Spinal cord (tissue), 10 donors: ENCODE measurements around the gene CELA1. TPM values are rescaled to one million over a fixed set of nuclear protein-coding genes. Genes with fewer than 3 reads are reported as not detected.
A peak's percentile ranks its signal among the peaks of the same experiment; 100 is the strongest.

Experiments used
- DNase-seq, 6 donors: peaks; one replicate each; pipeline versions ENCODE4 v3.0.0 to v3.0.0-alpha.2; 2013 to 2015; ENCODE audit warnings: low spot score in 6 of 6, low read depth in 4 of 6
- H3K27ac ChIP-seq: one replicate; pipeline ENCODE4 v1.5.1; 2013; ENCODE audit warnings: low read depth, low read length, control low read depth
- H3K27me3 ChIP-seq: one replicate; pipeline ENCODE4 v1.6.1; 2013; ENCODE audit warnings: low read length; ENCODE audit not compliant: control insufficient read depth, insufficient read depth
- H3K36me3 ChIP-seq: one replicate; pipeline ENCODE4 v1.6.1; 2013; ENCODE audit warnings: low read length; ENCODE audit not compliant: control insufficient read depth, insufficient read depth
- H3K4me1 ChIP-seq: one replicate; pipeline ENCODE4 v1.6.1; 2013; ENCODE audit warnings: low read length; ENCODE audit not compliant: control insufficient read depth, insufficient read depth
- H3K4me3 ChIP-seq: one replicate; pipeline ENCODE4 v1.5.1; 2013; ENCODE audit warnings: low read depth, low read length, control low read depth
- H3K9me3 ChIP-seq: one replicate; pipeline ENCODE4 v1.6.1; 2013; ENCODE audit warnings: low read length; ENCODE audit not compliant: control insufficient read depth, insufficient read depth
- WGBS: methylation state at CpG from one replicate; pipeline ENCODE4 v1.1.5; 2013; ENCODE audit warnings: missing lambda C conversion rate; ENCODE audit not compliant: insufficient coverage; 5-methylcytosine and 5-hydroxymethylcytosine counted together
- polyA plus RNA-seq, 2 donors: library from polyadenylated mRNA; unstranded; fragments of 120-200 nt; gene quantifications; one replicate each; pipeline ENCODE4 v1.2.1, GENCODE V29; 2013; ENCODE audit not compliant: insufficient read length in 2 of 2
- total RNA-seq, 2 donors: library from RNA; depleted of rRNA in 1 of 2; stranded (reverse); fragments of 120-200 nt in 1 of 2; fragments of >200 nt in 1 of 2; gene quantifications; one replicate each; pipeline versions ENCODE4 v1.2.3 to v1.2.4, GENCODE V29; 2013 to 2014
- donor health status: healthy.

CELA1 gene
- total and polyA plus RNA-seq, 4 donors = not detected

- WGBS = 77% methylated on average over 5 of the region's 5 CpGs
- H3K9me3 ChIP-seq = no peaks in the 10 kb centered on the region
- peaks cover 37% of the 10 kb centered on the region for H3K27me3 ChIP-seq
- DNase-seq = no peak
- H3K27ac ChIP-seq = no peak overlapping the region
- peaks cover 28% of the 10 kb centered on the region for H3K4me1 ChIP-seq
- no peak overlapping the region for H3K4me3 ChIP-seq
- no peaks in the 10 kb centered on the region for H3K36me3 ChIP-seq
Observed at GRCh38 chr12:51388846-51389245, 42.4 kb upstream of the CELA1 start.

- peak in 2 of 6 donors; percentile 40 to 59 for DNase-seq
- WGBS = 39% methylated on average over 9 of the region's 10 CpGs
- Histone ChIP-seq H3K9me3 (no peaks in the 10 kb centered on the region), H3K4me1 (peaks cover 28% of the 10 kb centered on the region), H3K36me3 (no peaks in the 10 kb centered on the region), H3K27me3 (peaks cover 30% of the 10 kb centered on the region), H3K4me3 (no peak overlapping the region), H3K27ac (no peak overlapping the region)
Observed at GRCh38 chr12:51388069-51388799, 41.8 kb upstream of the CELA1 start.

DNA sequence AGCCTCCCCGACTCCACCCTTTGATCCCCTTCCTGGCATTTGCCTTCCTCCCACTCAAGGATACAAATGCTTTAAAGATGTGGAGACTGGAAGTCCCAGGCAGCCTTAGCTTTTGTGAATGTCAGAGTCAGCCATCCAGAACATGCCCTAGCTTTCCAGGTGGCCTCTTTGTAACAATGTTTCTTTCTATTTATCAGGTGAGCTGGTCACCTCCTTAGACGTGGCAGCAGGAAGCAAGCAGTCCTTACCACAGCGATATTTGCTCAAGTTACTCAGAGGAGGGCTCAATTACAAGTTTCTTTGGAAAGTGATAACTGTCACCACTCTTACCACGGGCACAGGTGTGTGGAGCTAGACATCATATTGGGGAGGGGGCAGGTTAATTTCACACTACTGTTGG lies 39.9 kb upstream of the CELA1 start:
- Histone ChIP-seq H3K27ac (no peak overlapping the region), H3K4me1 (peaks cover 14% of the 10 kb centered on the region), H3K36me3 (no peaks in the 10 kb centered on the region), H3K27me3 (peaks cover 13% of the 10 kb centered on the region), H3K9me3 (no peaks in the 10 kb centered on the region), H3K4me3 (no peak overlapping the region)
- DNase-seq = no peak
- WGBS = 86% methylated on average over 2 of the region's 4 CpGs

DNA sequence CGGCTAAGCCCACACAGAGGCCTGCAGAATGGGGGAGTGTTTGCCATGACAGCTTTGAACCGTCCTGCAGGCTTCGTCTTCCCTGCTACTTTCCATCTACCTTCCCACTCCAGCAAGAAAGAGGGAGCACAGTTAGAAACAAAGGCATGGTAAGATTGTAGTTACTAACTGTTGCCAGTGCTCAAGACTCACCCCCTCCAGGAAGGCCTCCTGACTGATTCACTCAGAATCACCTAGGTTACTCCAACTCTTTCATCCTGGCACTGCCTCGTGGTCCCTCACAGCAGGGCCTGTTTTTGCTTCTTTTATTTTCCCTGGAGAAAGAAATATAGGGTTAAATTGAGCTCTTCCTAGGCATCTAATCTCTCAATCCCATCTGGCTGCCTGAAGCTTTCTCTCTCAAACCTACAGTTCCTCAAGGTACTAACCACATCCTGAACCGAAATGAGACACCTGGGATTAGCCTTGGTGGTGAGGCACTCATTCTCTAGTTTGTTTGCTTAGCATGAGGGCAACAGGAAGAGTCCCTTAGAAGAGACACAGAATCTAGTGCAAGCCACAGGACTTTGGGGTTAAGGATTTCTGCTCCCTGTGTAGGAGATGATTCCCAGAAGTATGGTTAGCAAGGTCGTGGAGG lies 36.9 kb upstream of the CELA1 start:
- Histone ChIP-seq H3K27me3 (no peaks in the 10 kb centered on the region), H3K36me3 (no peaks in the 10 kb centered on the region), H3K4me1 (peaks cover 7% of the 10 kb centered on the region), H3K4me3 (no peak overlapping the region), H3K27ac (no peak overlapping the region), H3K9me3 (no peaks in the 10 kb centered on the region)
- no peak for DNase-seq
- 100% methylated on average over 2 of the region's 6 CpGs for WGBS

DNA sequence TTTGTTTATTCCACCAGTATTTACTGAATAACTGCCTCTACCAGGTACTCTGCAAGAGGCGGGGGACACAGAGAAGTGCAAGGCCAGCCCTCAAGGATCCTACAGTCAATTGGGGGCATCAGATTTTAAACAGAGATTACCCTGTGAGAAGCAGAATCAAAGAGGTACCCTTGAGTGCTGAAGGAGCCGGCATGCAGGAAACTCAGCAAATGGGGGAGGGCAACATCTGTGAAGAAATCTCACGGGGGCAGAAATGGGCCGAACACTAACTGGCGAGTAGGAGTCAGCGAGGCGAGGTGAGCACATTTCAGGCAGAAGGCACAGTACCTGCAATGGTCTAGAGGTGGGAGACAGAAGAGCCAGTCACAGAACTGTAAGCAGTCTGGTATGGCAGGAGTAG lies 35.7 kb upstream of the CELA1 start:
- peaks cover 3% of the 10 kb centered on the region for H3K4me1 ChIP-seq
- H3K36me3 ChIP-seq = no peaks in the 10 kb centered on the region
- no peak for DNase-seq
- no peak overlapping the region for H3K27ac ChIP-seq
- 77% methylated on average over 7 of the region's 7 CpGs for WGBS
- no peak overlapping the region for H3K4me3 ChIP-seq
- no peaks in the 10 kb centered on the region for H3K27me3 ChIP-seq
- H3K9me3 ChIP-seq = no peaks in the 10 kb centered on the region

- H3K9me3 ChIP-seq = no peaks in the 10 kb centered on the region
- peaks cover 7% of the 10 kb centered on the region for H3K4me1 ChIP-seq
- 70% methylated on average over 3 of the region's 5 CpGs for WGBS
- H3K4me3 ChIP-seq = no peak overlapping the region
- DNase-seq = no peak
- H3K27me3 ChIP-seq = no peaks in the 10 kb centered on the region
- H3K36me3 ChIP-seq = no peaks in the 10 kb centered on the region
- H3K27ac ChIP-seq = no peak overlapping the region
Observed at GRCh38 chr12:51381226-51382079, 35.0 kb upstream of the CELA1 start.

DNA sequence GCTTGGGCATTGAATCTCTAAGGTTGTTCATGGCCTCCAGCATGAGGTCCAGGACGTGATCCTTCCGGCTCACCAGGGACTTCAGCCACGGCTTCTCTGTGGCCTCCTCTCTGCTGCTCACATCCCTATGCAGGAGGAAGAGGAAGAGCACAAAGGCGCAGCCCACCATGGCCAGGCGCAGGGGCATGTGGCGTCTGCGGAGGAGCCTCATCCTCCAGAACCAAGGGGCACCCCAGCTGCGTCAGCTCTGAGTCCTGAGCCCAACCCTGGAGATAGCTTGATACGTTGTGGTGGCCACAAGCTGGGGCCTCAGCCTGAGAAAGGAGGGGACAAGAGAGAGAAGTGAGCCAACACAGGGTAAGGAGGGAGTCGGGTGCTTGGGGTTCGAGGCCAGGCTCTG lies 33.1 kb upstream of the CELA1 start:
- H3K4me3 ChIP-seq = no peak overlapping the region
- WGBS = 91% methylated on average over 9 of the region's 11 CpGs
- no peaks in the 10 kb centered on the region for H3K9me3 ChIP-seq
- H3K27ac ChIP-seq = no peak overlapping the region
- no peak for DNase-seq
- H3K36me3 ChIP-seq = no peaks in the 10 kb centered on the region
- H3K27me3 ChIP-seq = no peaks in the 10 kb centered on the region
- peaks cover 7% of the 10 kb centered on the region for H3K4me1 ChIP-seq

DNA sequence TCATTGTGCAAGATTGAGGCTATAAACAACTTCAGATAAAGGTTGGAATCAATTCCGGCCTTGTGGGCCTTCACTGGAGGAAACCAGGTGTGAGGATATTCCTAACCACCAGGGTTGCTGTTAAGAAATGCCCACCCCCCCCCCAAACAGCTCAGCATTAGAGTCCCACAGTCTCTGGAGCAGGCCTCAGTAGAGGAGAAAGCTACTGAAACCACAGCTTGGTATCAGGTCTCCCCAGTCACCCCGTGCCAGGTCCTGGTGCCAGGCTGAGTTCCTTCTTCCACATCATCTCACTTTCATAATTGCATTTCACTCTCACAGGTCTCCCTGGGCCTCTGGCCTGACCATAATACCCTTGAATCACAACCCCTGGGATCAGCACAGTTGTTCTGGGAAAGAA lies 32.3 kb upstream of the CELA1 start:
- Histone ChIP-seq H3K27me3 (no peaks in the 10 kb centered on the region), H3K27ac (no peak overlapping the region), H3K4me3 (no peak overlapping the region), H3K36me3 (no peaks in the 10 kb centered on the region), H3K9me3 (no peaks in the 10 kb centered on the region), H3K4me1 (peaks cover 10% of the 10 kb centered on the region)
- no peak for DNase-seq
- 100% methylated on average over 2 of the region's 2 CpGs for WGBS

DNA sequence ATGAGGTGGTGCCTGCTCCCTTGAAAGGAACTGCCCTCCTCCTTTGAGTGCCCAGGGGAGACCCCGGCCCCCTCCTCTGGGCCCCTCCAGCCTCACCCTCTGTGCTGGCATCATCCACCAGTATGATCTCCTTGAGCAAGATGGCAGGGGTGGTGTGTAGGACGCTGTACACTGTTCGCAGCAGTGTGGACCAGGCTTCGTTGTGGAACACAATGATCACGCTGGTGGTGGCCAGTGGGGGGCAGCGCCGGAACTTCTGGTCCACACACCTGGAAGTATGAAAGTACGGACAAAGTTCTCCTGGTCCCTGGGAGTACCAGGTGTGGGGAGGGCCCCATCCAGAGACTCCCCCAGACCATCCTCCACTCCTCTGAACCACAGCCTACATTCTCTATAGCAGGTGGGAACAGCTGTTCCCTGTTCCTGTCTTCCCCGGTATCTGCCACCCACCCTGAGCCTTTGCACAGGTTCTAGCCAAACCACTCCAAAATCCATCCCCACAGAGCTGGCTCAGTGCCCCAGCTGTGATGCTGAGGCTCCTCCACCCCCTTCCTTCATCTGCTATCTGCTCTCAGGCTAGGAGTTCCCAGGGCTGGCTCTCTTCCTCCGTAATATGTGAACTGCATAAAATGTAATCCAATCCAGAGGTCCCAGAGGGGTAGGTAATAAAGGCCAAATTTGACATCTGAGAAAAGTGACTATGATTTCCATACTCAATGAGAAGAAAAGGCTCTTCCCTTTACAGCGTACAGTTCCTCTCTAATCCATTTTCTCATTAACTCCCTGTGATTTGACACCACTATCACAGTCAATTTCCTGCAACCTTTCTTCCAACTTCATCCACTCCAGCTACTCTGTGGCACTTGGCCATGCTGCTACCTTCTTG lies 30.9 kb upstream of the CELA1 start:
- H3K9me3 ChIP-seq = no peaks in the 10 kb centered on the region
- no peaks in the 10 kb centered on the region for H3K27me3 ChIP-seq
- H3K4me1 ChIP-seq = peaks cover 10% of the 10 kb centered on the region
- WGBS = 76% methylated on average over 9 of the region's 11 CpGs
- H3K4me3 ChIP-seq = no peak overlapping the region
- H3K36me3 ChIP-seq = no peaks in the 10 kb centered on the region
- no peak overlapping the region for H3K27ac ChIP-seq
- peak in 1 of 6 donors; percentile 78 for DNase-seq
